NCI-H128 (cell line): ENCODE measurements around the gene RNF44.
"Not testable (repeated sequence)": the region's sequence is repeated elsewhere in the genome, so short reads cannot be mapped to it uniquely, and the experiment has no call there.

Experiments used
- DNase-seq: peaks from one replicate; lab custom pipeline; 2025; ENCODE audit not compliant: unreplicated experiment; lab: John Stamatoyannopoulos, UW

RNF44 gene

GRCh38 chr5:176521286-176521685, 15.9 kb downstream of the RNF44 start:
- DNase-seq, result no peak

DNA sequence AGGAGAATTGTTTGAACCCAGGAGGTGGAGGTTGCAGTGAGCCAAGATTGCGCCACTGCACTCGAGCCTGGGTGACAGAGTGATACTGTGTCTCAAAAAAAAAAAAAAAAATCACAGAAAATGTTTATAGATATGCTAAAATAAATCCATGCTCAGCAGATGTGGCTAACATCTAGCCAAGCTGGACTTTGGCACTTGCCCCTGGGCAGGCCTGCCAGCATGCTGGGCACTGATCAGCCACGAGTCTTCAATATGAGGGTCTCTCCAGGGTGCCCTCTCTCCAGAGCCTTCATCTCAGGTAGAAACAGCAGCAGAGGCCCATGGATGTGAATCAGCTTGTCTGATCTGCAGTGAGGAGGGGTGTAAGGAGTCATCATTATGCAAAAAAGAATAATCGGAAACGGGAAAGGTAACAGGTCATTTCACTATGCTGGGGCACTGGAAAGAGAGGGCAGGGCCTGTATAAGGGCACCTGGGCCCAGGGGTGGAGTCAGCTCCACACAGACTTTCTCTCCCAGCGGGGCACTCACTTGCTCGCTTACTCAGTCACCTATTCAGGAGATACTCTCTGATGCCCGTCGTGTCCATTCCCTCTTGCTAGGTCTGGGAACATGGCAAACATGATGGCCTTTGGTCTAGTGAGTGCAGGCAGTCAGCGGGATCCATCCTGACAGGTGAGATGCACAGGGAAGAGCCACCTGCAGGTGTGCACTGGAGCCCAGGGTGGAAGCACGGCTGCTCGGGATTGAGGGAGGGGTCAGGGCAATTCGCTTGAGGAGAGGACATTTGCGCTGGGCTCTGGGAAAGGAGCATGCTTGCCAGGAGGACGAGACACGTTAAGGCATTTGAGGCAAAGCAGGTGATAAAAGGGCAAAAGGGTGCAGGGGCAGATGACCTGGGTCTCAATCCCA, 17.1 kb downstream of the RNF44 start:
- DNase-seq, result no peak

GRCh38 chr5:176517053-176517661, 20.0 kb downstream of the RNF44 start:
- DNase-seq, result no peak

- DNase-seq, result no peak
Observed at GRCh38 chr5:176515396-176515795, 21.8 kb downstream of the RNF44 start.

DNA sequence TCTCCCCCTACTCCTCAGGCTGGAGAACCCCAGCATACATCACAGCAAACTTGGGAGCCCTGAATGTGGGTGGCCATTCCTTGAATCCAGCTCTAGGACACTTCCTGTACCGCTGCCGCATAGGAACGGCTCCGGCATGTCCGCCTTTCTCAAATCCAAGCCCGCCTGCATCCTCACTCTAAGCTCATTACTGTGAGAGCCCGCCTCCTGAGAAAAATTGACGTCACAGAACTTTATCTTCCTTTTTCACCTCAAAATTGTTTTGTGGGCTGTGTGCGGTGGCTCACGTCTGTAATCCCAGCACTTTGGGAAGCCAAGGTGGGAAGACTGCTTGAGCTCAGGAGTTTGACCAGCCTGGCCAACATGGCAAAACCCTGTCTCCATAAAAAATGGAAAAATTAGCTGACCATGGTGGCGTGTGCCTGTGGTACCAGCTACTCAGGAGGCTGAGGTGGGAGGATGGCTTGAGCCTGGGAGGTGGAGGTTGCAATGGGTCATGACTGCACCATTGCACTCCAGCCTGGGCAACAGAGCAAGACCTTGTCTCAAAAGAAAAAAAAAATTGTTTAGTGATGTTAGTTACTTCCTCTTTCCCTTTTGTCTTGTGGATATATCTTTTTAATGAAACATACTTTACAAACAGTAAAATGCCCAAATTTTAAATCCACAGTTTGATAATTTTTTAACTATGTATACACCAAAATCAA, 22.8 kb downstream of the RNF44 start:
- DNase-seq, result no peak

GRCh38 chr5:176513788-176514187, 23.4 kb downstream of the RNF44 start:
- DNase-seq, result no peak

DNA sequence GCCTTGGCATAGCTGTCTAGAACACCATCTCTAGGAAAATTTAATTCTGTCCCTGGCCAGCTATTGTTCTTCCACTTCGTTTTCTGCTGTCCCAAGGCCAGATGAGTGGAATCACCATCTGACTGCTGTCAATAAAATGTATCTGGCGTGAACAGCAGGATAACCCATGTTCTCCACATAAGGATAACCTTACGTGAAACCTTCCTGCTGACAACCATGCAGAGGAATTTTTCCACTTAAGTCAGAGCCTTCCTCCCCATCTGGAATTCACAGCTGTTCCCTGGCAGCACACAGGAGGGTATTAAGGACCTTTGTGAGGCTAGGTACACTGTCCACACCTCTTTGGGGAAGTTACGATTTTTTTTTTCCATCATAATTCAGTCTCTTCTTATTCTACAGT, 28.6 kb downstream of the RNF44 start:
- DNase-seq, result no peak

GRCh38 chr5:176507911-176508310, 29.3 kb downstream of the RNF44 start:
- no peak for DNase-seq

- no peak for DNase-seq
Observed at GRCh38 chr5:176503496-176503895, 33.7 kb downstream of the RNF44 start.

- DNase-seq, result no peak
Observed at GRCh38 chr5:176501333-176501732, 35.9 kb downstream of the RNF44 start.

DNA sequence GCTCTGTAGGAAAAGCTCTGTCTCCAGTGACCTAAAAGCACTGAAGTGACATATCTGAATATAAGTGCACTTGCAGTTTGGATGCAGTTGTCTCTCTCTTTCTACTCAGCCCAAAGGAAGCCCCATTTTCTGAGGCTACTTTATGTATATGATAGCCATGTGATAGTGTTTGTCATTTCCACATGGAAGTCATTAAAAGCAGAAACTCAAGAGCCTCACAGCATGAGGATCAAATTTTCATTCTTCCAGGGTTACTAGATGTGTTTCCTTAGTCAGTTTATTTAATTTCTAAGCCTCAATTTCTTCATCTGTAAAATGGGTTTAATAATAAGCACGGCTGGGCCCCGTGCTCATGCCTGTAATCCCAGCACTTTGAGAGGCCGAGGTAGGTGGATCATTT, 36.7 kb downstream of the RNF44 start:
- DNase-seq, result no peak

GRCh38 chr5:176499273-176499672, 37.9 kb downstream of the RNF44 start:
- no peak for DNase-seq

- no peak for DNase-seq
Observed at GRCh38 chr5:176497852-176498251, 39.4 kb downstream of the RNF44 start.

- no peak for DNase-seq
Observed at GRCh38 chr5:176492431-176492830, 44.8 kb downstream of the RNF44 start.

- no peak for DNase-seq
Observed at GRCh38 chr5:176491901-176492300, 45.3 kb downstream of the RNF44 start.

DNA sequence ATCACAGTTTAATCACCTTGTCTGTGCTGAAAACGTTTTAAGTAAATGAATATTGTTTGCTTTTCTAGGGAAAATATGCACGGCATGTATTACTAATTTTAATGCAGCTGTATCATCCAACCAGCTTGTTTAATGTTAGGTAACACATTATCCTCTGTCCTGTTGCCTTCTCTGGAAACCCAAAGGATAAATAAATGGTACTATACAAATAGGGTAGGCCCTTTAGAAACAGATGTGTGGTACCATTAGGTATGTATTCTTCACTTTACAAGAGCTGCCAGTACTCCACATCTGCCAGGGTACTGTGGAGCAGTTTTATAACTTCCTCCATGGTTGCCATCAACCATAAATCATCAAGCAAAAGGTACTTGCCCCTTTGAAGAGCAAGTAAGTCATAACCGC, 46.1 kb downstream of the RNF44 start:
- DNase-seq, result no peak

DNA sequence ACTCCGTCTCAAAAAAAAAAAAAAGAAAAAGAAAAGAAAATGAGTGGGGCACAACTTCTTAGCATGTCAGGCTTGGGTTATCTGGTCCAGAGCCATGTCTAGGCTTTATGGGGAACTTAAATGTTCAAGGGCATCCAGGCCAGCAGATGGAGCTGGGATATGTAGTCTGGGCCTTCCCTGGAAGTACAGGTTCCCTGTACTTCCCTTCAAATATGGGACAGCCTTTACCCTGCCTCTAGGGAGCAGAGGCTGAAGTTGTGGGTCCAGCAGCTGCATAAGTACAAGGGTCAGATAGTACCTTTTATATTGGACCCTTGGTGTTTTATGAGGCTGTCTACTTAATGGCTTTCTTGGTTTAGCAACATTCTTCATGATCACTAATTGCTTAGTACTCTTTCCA, 46.9 kb downstream of the RNF44 start:
- no peak for DNase-seq

DNA sequence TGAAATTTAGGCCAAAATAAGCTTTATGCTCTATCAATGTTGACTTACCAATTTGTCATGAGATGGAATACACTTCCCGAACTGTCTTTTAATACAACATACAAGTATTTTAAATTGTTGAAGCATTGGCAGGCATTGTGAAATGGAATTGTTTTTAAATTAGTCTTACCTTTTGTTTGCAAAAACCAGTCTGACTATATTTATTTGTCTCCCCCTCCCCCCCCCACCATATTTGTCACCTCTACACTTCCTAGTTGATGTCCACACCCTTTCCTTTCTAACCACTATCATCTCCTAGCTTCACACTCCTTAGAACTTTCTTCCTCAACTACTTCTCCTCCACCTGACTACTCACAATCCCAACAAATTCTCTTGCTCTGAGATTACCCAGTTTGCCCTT, 48.1 kb downstream of the RNF44 start:
- DNase-seq, result no peak

DNA sequence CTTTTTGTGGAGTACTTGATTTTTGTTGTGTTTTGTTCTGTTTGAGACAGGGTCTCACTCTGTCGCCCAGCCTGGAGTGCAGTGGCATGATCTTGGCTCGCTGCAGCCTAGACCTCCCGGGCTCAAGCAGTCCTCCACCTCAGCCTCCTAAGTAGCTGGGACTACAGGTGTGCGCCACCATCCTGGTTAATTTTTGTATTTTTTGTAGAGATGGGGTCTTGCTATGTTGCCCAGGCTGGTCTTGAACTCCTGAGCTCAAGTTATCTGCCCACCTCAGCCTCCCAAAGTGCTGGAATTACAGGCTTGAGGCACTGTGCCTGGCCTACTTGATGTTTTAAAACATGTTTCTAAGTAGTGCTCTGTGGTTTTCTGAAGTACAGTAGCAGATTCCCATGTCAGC, 50.0 kb downstream of the RNF44 start:
- DNase-seq, result not testable (repeated sequence)

GRCh38 chr5:176486189-176486757, 50.9 kb downstream of the RNF44 start:
- no peak for DNase-seq

- no peak for DNase-seq
Observed at GRCh38 chr5:176485176-176485575, 52.0 kb downstream of the RNF44 start.

DNA sequence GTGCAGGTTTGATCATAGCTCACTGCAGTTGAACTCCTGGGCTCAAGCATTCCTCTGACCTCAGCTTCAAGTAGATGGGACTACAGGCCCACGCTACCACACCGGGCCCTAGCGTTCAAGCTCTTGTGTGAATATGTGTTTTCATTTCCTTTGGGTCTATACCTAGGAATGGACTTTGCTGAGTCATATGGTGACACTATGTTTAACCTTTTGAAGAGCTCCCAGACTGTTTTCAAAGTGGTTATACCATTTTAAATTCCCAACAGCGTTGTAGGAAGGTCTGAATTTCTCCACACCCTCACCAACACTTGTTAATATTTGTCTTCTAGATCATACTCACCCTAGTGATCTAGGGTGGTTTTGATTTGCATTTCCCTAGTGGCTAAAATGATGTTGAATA, 55.5 kb downstream of the RNF44 start:
- no peak for DNase-seq
